T follicular helper cell (primary cell): ENCODE results near the gene AHI1.
"Not testable (repeated sequence)": the region's sequence is repeated elsewhere in the genome, so short reads cannot be mapped to it uniquely, and the experiment has no call there.

Experiments
- DNase-seq: peaks from one replicate; pipeline ENCODE4 v3.0.0-alpha.2; 2020; ENCODE audit warnings: low read depth

The AHI1 gene

GRCh38 chr6:135260612-135261011 lies 236.9 kb downstream of the AHI1 start:
- DNase-seq, result no peak

- no peak for DNase-seq
These were observed 238.6 kb downstream of the AHI1 start for GRCh38 chr6:135258970-135259369.

- DNase-seq, result no peak
These were observed 239.7 kb downstream of the AHI1 start for GRCh38 chr6:135257631-135258405.

- no peak for DNase-seq
These were observed 240.7 kb downstream of the AHI1 start for GRCh38 chr6:135256866-135257265.

GRCh38 chr6:135254471-135254870 lies 243.1 kb downstream of the AHI1 start:
- DNase-seq, result no peak

- DNase-seq, result no peak
These were observed 245.8 kb downstream of the AHI1 start for GRCh38 chr6:135251498-135252441.

GRCh38 chr6:135250751-135251497 lies 246.6 kb downstream of the AHI1 start:
- DNase-seq, result no peak

GRCh38 chr6:135250234-135250633 lies 247.3 kb downstream of the AHI1 start:
- no peak for DNase-seq

- DNase-seq, result not testable (repeated sequence)
These were observed 251.0 kb downstream of the AHI1 start for GRCh38 chr6:135246412-135247012.

GRCh38 chr6:135244805-135245204 lies 252.7 kb downstream of the AHI1 start:
- DNase-seq, result no peak

GRCh38 chr6:135243871-135244796 lies 253.4 kb downstream of the AHI1 start:
- no peak for DNase-seq

- DNase-seq, result no peak
These were observed 256.8 kb downstream of the AHI1 start for GRCh38 chr6:135240711-135241110.

- DNase-seq, result no peak
These were observed 260.8 kb downstream of the AHI1 start for GRCh38 chr6:135236732-135237131.

- no peak for DNase-seq
These were observed 261.2 kb downstream of the AHI1 start for GRCh38 chr6:135236319-135236718.

- no peak for DNase-seq
These were observed 261.8 kb downstream of the AHI1 start for GRCh38 chr6:135235716-135236115.

- DNase-seq, result no peak
These were observed 263.1 kb downstream of the AHI1 start for GRCh38 chr6:135234492-135234780.

GRCh38 chr6:135233686-135234491 lies 263.7 kb downstream of the AHI1 start:
- DNase-seq, result no peak
